ENCODE data around the gene SPCS1. TPM values are rescaled to one million over a fixed set of nuclear protein-coding genes. Genes with fewer than 3 reads are reported as not detected.

The SPCS1 gene
- total RNA-seq, 1 donor from 2014 or later: 142 TPM

DNA sequence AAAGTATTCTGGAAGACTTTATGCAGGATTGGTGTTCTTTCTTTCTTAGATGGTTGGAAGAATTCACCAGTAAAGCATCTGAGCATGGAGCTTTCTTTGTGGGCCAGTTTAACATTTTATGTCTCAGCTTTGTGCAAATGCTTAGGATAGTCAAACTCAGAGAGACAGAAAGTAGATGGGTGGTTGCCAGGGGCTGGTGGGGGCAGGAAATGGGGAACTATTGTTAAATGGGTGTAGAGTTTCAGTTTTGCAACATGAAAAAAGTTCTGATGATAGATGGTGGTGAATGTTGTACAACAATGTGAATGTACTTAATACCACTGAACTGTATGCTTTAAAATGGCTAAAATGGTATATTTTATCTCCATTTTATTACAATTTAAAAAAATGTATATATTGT lies 24.8 kb downstream of the SPCS1 start:
- H3K9me3 Mint-ChIP-seq: peaks cover 17% of the 10 kb centered on the region
- H3K36me3 ChIP-seq: peaks cover 22% of the 10 kb centered on the region
- TF ChIP-seq EZH2phosphoT487 (IDR thresholded peaks at IDR 0.05) (no peak), EZH2 (IDR thresholded peaks at IDR 0.05) (no peak)
- TF ChIP-seq, protein P1, sequence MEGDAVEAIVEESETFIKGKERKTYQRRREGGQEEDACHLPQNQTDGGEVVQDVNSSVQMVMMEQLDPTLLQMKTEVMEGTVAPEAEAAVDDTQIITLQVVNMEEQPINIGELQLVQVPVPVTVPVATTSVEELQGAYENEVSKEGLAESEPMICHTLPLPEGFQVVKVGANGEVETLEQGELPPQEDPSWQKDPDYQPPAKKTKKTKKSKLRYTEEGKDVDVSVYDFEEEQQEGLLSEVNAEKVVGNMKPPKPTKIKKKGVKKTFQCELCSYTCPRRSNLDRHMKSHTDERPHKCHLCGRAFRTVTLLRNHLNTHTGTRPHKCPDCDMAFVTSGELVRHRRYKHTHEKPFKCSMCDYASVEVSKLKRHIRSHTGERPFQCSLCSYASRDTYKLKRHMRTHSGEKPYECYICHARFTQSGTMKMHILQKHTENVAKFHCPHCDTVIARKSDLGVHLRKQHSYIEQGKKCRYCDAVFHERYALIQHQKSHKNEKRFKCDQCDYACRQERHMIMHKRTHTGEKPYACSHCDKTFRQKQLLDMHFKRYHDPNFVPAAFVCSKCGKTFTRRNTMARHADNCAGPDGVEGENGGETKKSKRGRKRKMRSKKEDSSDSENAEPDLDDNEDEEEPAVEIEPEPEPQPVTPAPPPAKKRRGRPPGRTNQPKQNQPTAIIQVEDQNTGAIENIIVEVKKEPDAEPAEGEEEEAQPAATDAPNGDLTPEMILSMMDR (IDR thresholded peaks at IDR 0.05): no peak

DNA sequence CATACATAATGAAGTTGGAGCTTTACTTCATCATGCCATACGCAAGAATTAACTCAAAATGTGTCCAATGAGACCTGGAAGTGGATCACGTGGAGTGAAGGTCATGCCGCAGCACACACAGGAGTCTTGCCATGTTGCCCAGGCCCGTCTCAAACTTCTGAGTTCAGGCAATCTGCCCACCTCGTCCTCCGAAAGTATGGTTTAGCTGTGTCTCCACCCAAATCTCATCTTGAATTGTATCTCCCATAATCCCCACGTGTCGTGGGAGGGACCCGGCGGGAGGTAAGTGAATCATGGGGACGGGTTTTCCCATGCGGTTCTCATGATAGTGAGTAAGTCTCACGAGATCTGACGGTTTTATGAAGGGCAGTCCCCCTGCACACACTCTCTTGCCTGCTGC lies 25.7 kb downstream of the SPCS1 start:
- H3K27me3 ChIP-seq: no peaks in the 10 kb centered on the region
- no peak for DNase-seq (ENCODE audit: low spot score)
- TF ChIP-seq, protein P1 (IDR thresholded peaks at IDR 0.05): no peak
- TF ChIP-seq EZH2 (IDR thresholded peaks at IDR 0.05) (no peak), EZH2phosphoT487 (IDR thresholded peaks at IDR 0.05) (no peak)
- no peaks in the 10 kb centered on the region for H3K4me1 Mint-ChIP-seq
- H3K27ac ChIP-seq: no peak overlapping the region
- no peaks in the 10 kb centered on the region for H3F3A ChIP-seq (ENCODE audit: low read depth)
- no peak overlapping the region for H2AFZ ChIP-seq (replicated peaks)
- H3K9me3 Mint-ChIP-seq: peaks cover 15% of the 10 kb centered on the region
- H3K4me3 Mint-ChIP-seq: no peak overlapping the region
- no peaks in the 10 kb centered on the region for H4K20me1 ChIP-seq (ENCODE audit: low read depth)
- no peak overlapping the region for H3K27ac Mint-ChIP-seq
- no peaks in the 10 kb centered on the region for H3K27me3 Mint-ChIP-seq (ENCODE audit: insufficient read depth, low read depth)
- peaks cover 22% of the 10 kb centered on the region for H3K36me3 ChIP-seq
- H3K9ac ChIP-seq: no peak overlapping the region
- peaks cover 3% of the 10 kb centered on the region for H3K9me3 ChIP-seq (ENCODE audit: low read depth)
- H3K36me3 Mint-ChIP-seq: peaks cover 62% of the 10 kb centered on the region
- no peaks in the 10 kb centered on the region for H3K4me1 ChIP-seq
- no peak overlapping the region for H3K4me3 ChIP-seq
- H3K4me2 ChIP-seq: no peak overlapping the region
- no peaks in the 10 kb centered on the region for H3K79me2 ChIP-seq (ENCODE audit: low read depth)

More for the DNA sequence above, 24.8 kb downstream of the SPCS1 start:
- no peak for DNase-seq (ENCODE audit: low spot score)
- H3K79me2 ChIP-seq (ENCODE audit: low read depth): no peaks in the 10 kb centered on the region
- H3K4me3 Mint-ChIP-seq: no peak overlapping the region
- H3K4me1 ChIP-seq: no peaks in the 10 kb centered on the region
- peaks cover 63% of the 10 kb centered on the region for H3K36me3 Mint-ChIP-seq
- H3K9me3 ChIP-seq (ENCODE audit: low read depth): peaks cover 3% of the 10 kb centered on the region
- H3K27ac Mint-ChIP-seq: peak overlapping the region; percentile 34
- no peak overlapping the region for H3K27ac ChIP-seq
- H2AFZ ChIP-seq (replicated peaks): no peak overlapping the region
- no peaks in the 10 kb centered on the region for H3K27me3 Mint-ChIP-seq (ENCODE audit: insufficient read depth, low read depth)
- H3K4me1 Mint-ChIP-seq: no peaks in the 10 kb centered on the region
- H4K20me1 ChIP-seq (ENCODE audit: low read depth): no peaks in the 10 kb centered on the region
- H3F3A ChIP-seq (ENCODE audit: low read depth): no peaks in the 10 kb centered on the region
- H3K27me3 ChIP-seq: no peaks in the 10 kb centered on the region
- no peak overlapping the region for H3K4me2 ChIP-seq
- no peak overlapping the region for H3K4me3 ChIP-seq
- H3K9ac ChIP-seq: no peak overlapping the region

DNA sequence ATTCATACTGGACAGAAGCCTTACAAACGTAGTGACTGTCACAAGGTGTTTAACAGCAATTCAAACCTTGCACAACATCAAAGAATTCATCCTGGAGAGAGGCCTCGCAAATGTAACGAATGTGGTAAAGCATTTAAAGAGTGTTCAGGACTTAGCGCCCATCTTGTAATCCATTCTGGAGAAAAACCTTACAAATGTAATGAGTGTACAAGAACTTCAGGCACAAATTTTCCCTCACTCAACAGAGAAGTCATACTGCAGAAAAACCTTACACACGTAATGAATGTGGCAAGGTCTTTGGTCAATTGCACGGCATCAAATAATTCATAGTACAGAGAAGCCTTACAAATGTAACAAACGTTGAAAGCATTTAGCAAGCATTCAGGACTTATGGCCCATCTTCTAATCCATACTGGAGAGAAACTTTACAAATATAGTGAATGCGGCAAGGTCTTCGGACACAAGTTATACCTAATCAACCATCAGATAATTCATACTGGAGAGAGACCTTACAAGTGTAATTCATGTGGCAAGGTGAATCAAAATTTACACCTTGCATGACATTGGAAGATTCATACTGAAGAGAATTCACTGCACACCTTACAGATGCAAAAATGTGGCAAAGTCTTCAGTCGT lies 27.5 kb downstream of the SPCS1 start:
- Mint-ChIP-seq H3K9me3 (peaks cover 14% of the 10 kb centered on the region), H3K27ac (no peak overlapping the region), H3K4me3 (no peak overlapping the region), H3K27me3 (ENCODE audit: insufficient read depth, low read depth) (no peaks in the 10 kb centered on the region), H3K4me1 (no peaks in the 10 kb centered on the region), H3K36me3 (peaks cover 58% of the 10 kb centered on the region)
- no peaks in the 10 kb centered on the region for H3K4me1 ChIP-seq
- no peak overlapping the region for H3K4me2 ChIP-seq
- H3K9ac ChIP-seq: no peak overlapping the region
- DNase-seq (ENCODE audit: low spot score): no peak
- no peaks in the 10 kb centered on the region for H4K20me1 ChIP-seq (ENCODE audit: low read depth)
- H3K9me3 ChIP-seq (ENCODE audit: low read depth): peaks cover 2% of the 10 kb centered on the region
- H3K27ac ChIP-seq: no peak overlapping the region
- TF ChIP-seq, protein P1 (IDR thresholded peaks at IDR 0.05): no peak
- no peak for TF ChIP-seq EZH2 (IDR thresholded peaks at IDR 0.05)
- TF ChIP-seq EZH2phosphoT487 (IDR thresholded peaks at IDR 0.05): no peak
- H3K36me3 ChIP-seq: peaks cover 22% of the 10 kb centered on the region
- no peaks in the 10 kb centered on the region for H3K79me2 ChIP-seq (ENCODE audit: low read depth)
- no peaks in the 10 kb centered on the region for H3F3A ChIP-seq (ENCODE audit: low read depth)
- no peak overlapping the region for H3K4me3 ChIP-seq
- H2AFZ ChIP-seq (replicated peaks): no peak overlapping the region
- H3K27me3 ChIP-seq: no peaks in the 10 kb centered on the region

All from neural progenitor cell (in vitro differentiated cells).